Measurements from ENCODE around the gene NLK. TPM values are rescaled to one million over a fixed set of nuclear protein-coding genes. Genes with fewer than 3 reads are reported as not detected.

The NLK gene
- total RNA-seq, 2 donors from 2014 or later, result 15.5 to 30.1 TPM

- 15 to 43% methylated on average over 1 of the region's 1 CpG for WGBS, 2 donors
- ATAC-seq, result no peak
- intact Hi-C loops (cut with DNase I), result no loop called here
- H3K36me3 ChIP-seq (replicated peaks in 1 of 2; ENCODE audit: insufficient read depth in 1 of 2, low read depth in 2 of 2), result no peaks in the 10 kb centered on the region
- TF ChIP-seq CTCF (IDR thresholded peaks at IDR 0.05) (no peak), POLR2A (IDR thresholded peaks at IDR 0.05) (no peak)
- H3K27me3 ChIP-seq, result no peaks in the 10 kb centered on the region
- H3K4me3 ChIP-seq, result no peak overlapping the region
- peaks cover 16% of the 10 kb centered on the region for H3K4me1 ChIP-seq
- H3K27ac ChIP-seq, result peak overlapping the region in 1 of 4 donors; percentile 2
- no peak for DNase-seq
- H3K9me3 ChIP-seq, result no peaks in the 10 kb centered on the region
These were observed 131.3 kb downstream of the NLK start for GRCh38 chr17:28173801-28174200.

- Histone ChIP-seq H3K4me1 (peaks cover 22% of the 10 kb centered on the region), H3K36me3 (replicated peaks in 1 of 2; ENCODE audit: insufficient read depth in 1 of 2, low read depth in 2 of 2) (no peaks in the 10 kb centered on the region), H3K27me3 (no peaks in the 10 kb centered on the region), H3K27ac (no peak overlapping the region), H3K9me3 (no peaks in the 10 kb centered on the region), H3K4me3 (no peak overlapping the region)
- no peak for DNase-seq
- TF ChIP-seq POLR2A (IDR thresholded peaks at IDR 0.05) (no peak), CTCF (IDR thresholded peaks at IDR 0.05) (no peak)
- 73 to 77% methylated on average over 5 of the region's 5 CpGs for WGBS, 2 donors
- ATAC-seq, result no peak
- intact Hi-C loops (cut with DNase I), result no loop called here
These were observed 132.0 kb downstream of the NLK start for GRCh38 chr17:28174352-28175046.

GRCh38 chr17:28177351-28177750, 134.9 kb downstream of the NLK start:
- Histone ChIP-seq H3K9me3 (no peaks in the 10 kb centered on the region), H3K4me3 (no peak overlapping the region), H3K27ac (no peak overlapping the region), H3K36me3 (replicated peaks in 1 of 2; ENCODE audit: insufficient read depth in 1 of 2, low read depth in 2 of 2) (no peaks in the 10 kb centered on the region), H3K4me1 (peaks cover 36% of the 10 kb centered on the region), H3K27me3 (no peaks in the 10 kb centered on the region)
- no peak for TF ChIP-seq CTCF (IDR thresholded peaks at IDR 0.05)
- DNase-seq (no peak), ATAC-seq (no peak)
- intact Hi-C loops (cut with DNase I), result no loop called here
- WGBS, 2 donors, result 88 to 98% methylated on average over 2 of the region's 2 CpGs

- Histone ChIP-seq H3K4me1 (peaks cover 28% of the 10 kb centered on the region), H3K36me3 (replicated peaks in 1 of 2; ENCODE audit: insufficient read depth in 1 of 2, low read depth in 2 of 2) (no peaks in the 10 kb centered on the region), H3K4me3 (no peak overlapping the region), H3K27me3 (no peaks in the 10 kb centered on the region), H3K9me3 (no peaks in the 10 kb centered on the region), H3K27ac (peak overlapping the region in 3 of 4 donors; percentile 47 to 69 (median 55))
- ATAC-seq, result peak; percentile 48
- no peak for TF ChIP-seq CTCF (IDR thresholded peaks at IDR 0.05)
- TF ChIP-seq POLR2A (IDR thresholded peaks at IDR 0.05), result no peak
- intact Hi-C loops (cut with DNase I), result no loop called here
- WGBS, 2 donors, result 12 to 21% methylated on average over 3 of the region's 3 CpGs
- peak in 3 of 4 donors; percentile 15 to 35 (median 25) for DNase-seq
These were observed 136.3 kb downstream of the NLK start for GRCh38 chr17:28178800-28179199.

GRCh38 chr17:28180449-28180848, 138.0 kb downstream of the NLK start:
- no peaks in the 10 kb centered on the region for H3K27me3 ChIP-seq
- intact Hi-C loops (cut with DNase I), result no loop called here
- H3K4me3 ChIP-seq, result no peak overlapping the region
- no peaks in the 10 kb centered on the region for H3K36me3 ChIP-seq (replicated peaks in 1 of 2; ENCODE audit: insufficient read depth in 1 of 2, low read depth in 2 of 2)
- TF ChIP-seq CTCF (IDR thresholded peaks at IDR 0.05) (no peak), POLR2A (IDR thresholded peaks at IDR 0.05) (no peak)
- ATAC-seq (no peak), DNase-seq (no peak)
- H3K9me3 ChIP-seq, result no peaks in the 10 kb centered on the region
- WGBS, 2 donors, result 51 to 71% methylated on average over 1 of the region's 1 CpG
- H3K27ac ChIP-seq, result peak overlapping the region in 1 of 4 donors; percentile 8
- peaks cover 29% of the 10 kb centered on the region for H3K4me1 ChIP-seq

Data from body of pancreas (tissue), 4 donors.